ENCODE measurements around the gene OTOG.

OTOG gene

GRCh38 chr11:17505146-17505545 is 41.9 kb upstream of the OTOG start:
- TF ChIP-seq SP1 (IDR thresholded peaks at IDR 0.05): no peak
- TF ChIP-seq HDGF (IDR thresholded peaks at IDR 0.05; ENCODE audit: borderline replicate concordance): no peak
- TF ChIP-seq FOXA1 (IDR thresholded peaks at IDR 0.05): no peak
- no peak for TF ChIP-seq SUZ12 (IDR thresholded peaks at IDR 0.05)
- TF ChIP-seq NFRKB (IDR thresholded peaks at IDR 0.05): no peak
- TF ChIP-seq TARDBP (IDR thresholded peaks at IDR 0.05): no peak
- TF ChIP-seq FOXM1 (IDR thresholded peaks at IDR 0.05; ENCODE audit: borderline replicate concordance): no peak
- TF ChIP-seq L3MBTL2 (conservative IDR thresholded peaks at IDR 0.05): no peak
- no peak for TF ChIP-seq BHLHE40 (IDR thresholded peaks at IDR 0.05; ENCODE audit: borderline replicate concordance)
- TF ChIP-seq LEF1 (IDR thresholded peaks at IDR 0.05; ENCODE audit: borderline replicate concordance): no peak
- no peak for TF ChIP-seq FOXK2 (IDR thresholded peaks at IDR 0.05)
- TF ChIP-seq PKNOX1 (IDR thresholded peaks at IDR 0.05): no peak
- TF ChIP-seq ELF4 (IDR thresholded peaks at IDR 0.05): no peak
- no peak for TF ChIP-seq CTBP1 (IDR thresholded peaks at IDR 0.05; ENCODE audit: borderline replicate concordance)
- no peak for TF ChIP-seq ZNF384 (IDR thresholded peaks at IDR 0.05)
- DNase-seq (ENCODE audit: extremely low spot score): no peak
- POLR2A ChIA-PET: no interaction called here
- CTCF ChIA-PET: interaction anchor here (0.6 to 6.2 kb wide), 5 partner anchors 8 to 597 kb away, joined by 3 to 39 read pairs (median 4); partner anchors contain the start of gene KCNJ11

GRCh38 chr11:17506314-17506713 is 40.7 kb upstream of the OTOG start:
- ChIA-PET POLR2A (interaction anchor here (1.1 kb wide), 1 partner anchor 118 kb away, joined by 3 read pairs; the partner anchor contains the start of gene KCNJ11), CTCF (interaction anchor here (0.9 to 6.2 kb wide), 4 partner anchors 22 to 123 kb away, joined by 3 to 39 read pairs (median 4); partner anchors contain the start of gene KCNJ11)
- no peak for DNase-seq (ENCODE audit: extremely low spot score)
- TF ChIP-seq FOXM1 (IDR thresholded peaks at IDR 0.05; ENCODE audit: borderline replicate concordance): no peak
- no peak for TF ChIP-seq ARNT (IDR thresholded peaks at IDR 0.05)
- no peak for TF ChIP-seq TARDBP (IDR thresholded peaks at IDR 0.05)
- TF ChIP-seq ELF4 (IDR thresholded peaks at IDR 0.05): no peak
- TF ChIP-seq SUZ12 (IDR thresholded peaks at IDR 0.05): no peak

GRCh38 chr11:17506942-17507341 is 40.1 kb upstream of the OTOG start:
- DNase-seq (ENCODE audit: extremely low spot score): no peak
- TF ChIP-seq SP1 (IDR thresholded peaks at IDR 0.05) (no peak), PKNOX1 (IDR thresholded peaks at IDR 0.05) (no peak), CTBP1 (IDR thresholded peaks at IDR 0.05; ENCODE audit: borderline replicate concordance) (no peak), ELF4 (IDR thresholded peaks at IDR 0.05) (no peak), LEF1 (IDR thresholded peaks at IDR 0.05; ENCODE audit: borderline replicate concordance) (no peak), ARNT (IDR thresholded peaks at IDR 0.05) (no peak), L3MBTL2 (conservative IDR thresholded peaks at IDR 0.05) (no peak), FOXA1 (IDR thresholded peaks at IDR 0.05) (no peak), BHLHE40 (IDR thresholded peaks at IDR 0.05; ENCODE audit: borderline replicate concordance) (no peak), HDGF (IDR thresholded peaks at IDR 0.05; ENCODE audit: borderline replicate concordance) (no peak)
- ChIA-PET POLR2A (interaction anchor here (1.1 kb wide), 1 partner anchor 119 kb away, joined by 3 read pairs; the partner anchor contains the start of gene KCNJ11), CTCF (interaction anchor here (0.9 to 6.2 kb wide), 6 partner anchors 21 to 123 kb away, joined by 3 to 39 read pairs (median 4); partner anchors contain the start of gene KCNJ11)

GRCh38 chr11:17507773-17508172 is 39.3 kb upstream of the OTOG start:
- POLR2A ChIA-PET: interaction anchor here (1.1 kb wide), 1 partner anchor 8 kb away, joined by 3 read pairs; no protein-coding TSS in a partner anchor
- no peak for DNase-seq (ENCODE audit: extremely low spot score)
- CTCF ChIA-PET: interaction anchor here (1.0 to 6.2 kb wide), 7 partner anchors 9 to 154 kb away, joined by 3 to 39 read pairs (median 6); partner anchors contain the start of gene KCNJ11

GRCh38 chr11:17508306-17508705 is 38.8 kb upstream of the OTOG start:
- no peak for DNase-seq (ENCODE audit: extremely low spot score)
- CTCF ChIA-PET: interaction anchor here (1.0 to 6.2 kb wide), 6 partner anchors 10 to 154 kb away, joined by 3 to 39 read pairs (median 6); no protein-coding TSS in a partner anchor
- TF ChIP-seq HDGF (IDR thresholded peaks at IDR 0.05; ENCODE audit: borderline replicate concordance): no peak
- TF ChIP-seq ARNT (IDR thresholded peaks at IDR 0.05): no peak
- TF ChIP-seq FOXK2 (IDR thresholded peaks at IDR 0.05): no peak
- no peak for TF ChIP-seq ZNF384 (IDR thresholded peaks at IDR 0.05)
- no peak for TF ChIP-seq LEF1 (IDR thresholded peaks at IDR 0.05; ENCODE audit: borderline replicate concordance)
- TF ChIP-seq NFRKB (IDR thresholded peaks at IDR 0.05): no peak
- TF ChIP-seq CTBP1 (IDR thresholded peaks at IDR 0.05; ENCODE audit: borderline replicate concordance): no peak
- no peak for TF ChIP-seq SUZ12 (IDR thresholded peaks at IDR 0.05)
- no peak for TF ChIP-seq FOXM1 (IDR thresholded peaks at IDR 0.05; ENCODE audit: borderline replicate concordance)
- TF ChIP-seq FOXA1 (IDR thresholded peaks at IDR 0.05): no peak
- TF ChIP-seq TARDBP (IDR thresholded peaks at IDR 0.05): no peak
- POLR2A ChIA-PET: interaction anchor here (1.1 kb wide), 1 partner anchor 8 kb away, joined by 3 read pairs; no protein-coding TSS in a partner anchor

More at GRCh38 chr11:17507773-17508172, 39.3 kb upstream of the OTOG start:
- TF ChIP-seq BHLHE40 (IDR thresholded peaks at IDR 0.05; ENCODE audit: borderline replicate concordance) (no peak), FOXM1 (IDR thresholded peaks at IDR 0.05; ENCODE audit: borderline replicate concordance) (no peak), ELF4 (IDR thresholded peaks at IDR 0.05) (no peak), TARDBP (IDR thresholded peaks at IDR 0.05) (no peak), LEF1 (IDR thresholded peaks at IDR 0.05; ENCODE audit: borderline replicate concordance) (no peak), NFRKB (IDR thresholded peaks at IDR 0.05) (no peak), ZNF384 (IDR thresholded peaks at IDR 0.05) (no peak)

GRCh38 chr11:17508791-17509190 is 38.3 kb upstream of the OTOG start:
- ChIA-PET POLR2A (no interaction called here), CTCF (interaction anchor here (0.7 to 6.2 kb wide), 6 partner anchors 19 to 1256 kb away, joined by 3 to 39 read pairs (median 6); no protein-coding TSS in a partner anchor)
- TF ChIP-seq LEF1 (IDR thresholded peaks at IDR 0.05; ENCODE audit: borderline replicate concordance) (no peak), SUZ12 (IDR thresholded peaks at IDR 0.05) (no peak), NFRKB (IDR thresholded peaks at IDR 0.05) (no peak), ARNT (IDR thresholded peaks at IDR 0.05) (no peak), ZNF384 (IDR thresholded peaks at IDR 0.05) (no peak), ELF4 (IDR thresholded peaks at IDR 0.05) (no peak)
- DNase-seq (ENCODE audit: extremely low spot score): no peak

Data from HEK293T (cell line).